Measurements from ENCODE around the gene OSBPL5.

- TF ChIP-seq POLR2AphosphoS5 (IDR thresholded peaks at IDR 0.05; ENCODE audit: low read depth, low read length) (no peak), FOXP2 (optimal IDR thresholded peaks at IDR 0.05; ENCODE audit: borderline replicate concordance, extremely low read depth, extremely low read length, insufficient read depth) (no peak), TAF1 (IDR thresholded peaks at IDR 0.05; ENCODE audit: borderline replicate concordance, insufficient read depth, low read length) (no peak), REST (IDR thresholded peaks at IDR 0.05; ENCODE audit: insufficient read depth in 1 of 2, low read depth in 2 of 2, low read length in 2 of 2) (no peak)
Observed at GRCh38 chr11:3138178-3139085, 26.7 kb downstream of the OSBPL5 start.

Data from PFSK-1 (cell line).